T-helper 1 cell (primary cell): Measurements from ENCODE around the gene TMEM240.
A peak's percentile ranks its signal among the peaks of the same experiment; 100 is the strongest.
"Not testable (repeated sequence)": the region's sequence is repeated elsewhere in the genome, so short reads cannot be mapped to it uniquely, and the experiment has no call there.

Experiments used
- DNase-seq, 5 donors: peaks; one replicate each; pipeline ENCODE4 v3.0.0-alpha.2; 2012 to 2020

TMEM240 gene

GRCh38 chr1:1523226-1523625, 17.2 kb downstream of the TMEM240 start:
- not testable (repeated sequence) for DNase-seq

DNA sequence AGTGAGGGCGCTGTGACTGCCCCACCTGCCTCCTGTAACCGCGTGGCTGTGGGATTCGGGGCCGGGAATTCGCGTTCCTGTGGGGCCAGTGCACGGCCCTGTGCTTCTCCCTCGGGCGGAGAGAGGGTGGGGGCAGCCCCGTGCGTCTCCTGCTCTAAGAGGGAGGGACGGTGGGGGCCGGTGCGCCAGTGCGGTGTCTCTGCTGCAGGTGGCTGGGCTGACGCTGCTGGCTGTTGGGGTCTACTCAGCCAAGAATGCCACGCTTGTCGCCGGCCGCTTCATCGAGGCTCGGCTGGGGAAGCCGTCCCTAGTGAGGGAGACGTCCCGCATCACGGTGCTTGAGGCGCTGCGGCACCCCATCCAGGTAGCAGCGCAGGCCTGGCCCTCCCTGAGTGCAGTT, 17.9 kb downstream of the TMEM240 start:
- DNase-seq, result not testable (repeated sequence)

- DNase-seq, result no peak
Observed at GRCh38 chr1:1521331-1521730, 19.1 kb downstream of the TMEM240 start.

GRCh38 chr1:1519805-1520505, 20.5 kb downstream of the TMEM240 start:
- DNase-seq, result not testable (repeated sequence)

- not testable (repeated sequence) for DNase-seq
Observed at GRCh38 chr1:1518621-1519007, 21.8 kb downstream of the TMEM240 start.

- no peak for DNase-seq
Observed at GRCh38 chr1:1517973-1518620, 22.3 kb downstream of the TMEM240 start.

DNA sequence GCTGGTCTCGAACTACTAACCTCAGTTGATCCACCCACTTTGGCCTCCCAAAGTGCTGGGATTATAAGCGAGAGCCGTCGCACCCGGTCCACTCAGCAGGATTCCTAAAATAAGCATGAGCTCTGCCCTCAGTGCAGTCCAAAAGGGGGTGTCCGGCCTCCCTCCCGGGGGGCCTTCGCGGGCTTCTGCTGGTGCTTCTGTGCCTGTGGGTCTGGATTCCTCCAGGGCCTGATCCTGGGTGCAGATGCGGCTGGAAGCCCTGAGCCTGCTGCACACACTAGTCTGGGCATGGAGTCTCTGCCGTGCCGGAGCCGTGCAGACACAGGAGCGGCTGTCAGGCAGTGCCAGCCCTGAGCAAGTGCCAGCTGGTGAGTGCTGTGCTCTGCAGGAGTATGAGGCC, 23.5 kb downstream of the TMEM240 start:
- not testable (repeated sequence) for DNase-seq

- DNase-seq, result not testable (repeated sequence)
Observed at GRCh38 chr1:1514376-1514775, 26.0 kb downstream of the TMEM240 start.

- not testable (repeated sequence) for DNase-seq
Observed at GRCh38 chr1:1513675-1514074, 26.7 kb downstream of the TMEM240 start.

GRCh38 chr1:1512425-1512824, 28.0 kb downstream of the TMEM240 start:
- peak in 1 of 5 donors; percentile 23 for DNase-seq

DNA sequence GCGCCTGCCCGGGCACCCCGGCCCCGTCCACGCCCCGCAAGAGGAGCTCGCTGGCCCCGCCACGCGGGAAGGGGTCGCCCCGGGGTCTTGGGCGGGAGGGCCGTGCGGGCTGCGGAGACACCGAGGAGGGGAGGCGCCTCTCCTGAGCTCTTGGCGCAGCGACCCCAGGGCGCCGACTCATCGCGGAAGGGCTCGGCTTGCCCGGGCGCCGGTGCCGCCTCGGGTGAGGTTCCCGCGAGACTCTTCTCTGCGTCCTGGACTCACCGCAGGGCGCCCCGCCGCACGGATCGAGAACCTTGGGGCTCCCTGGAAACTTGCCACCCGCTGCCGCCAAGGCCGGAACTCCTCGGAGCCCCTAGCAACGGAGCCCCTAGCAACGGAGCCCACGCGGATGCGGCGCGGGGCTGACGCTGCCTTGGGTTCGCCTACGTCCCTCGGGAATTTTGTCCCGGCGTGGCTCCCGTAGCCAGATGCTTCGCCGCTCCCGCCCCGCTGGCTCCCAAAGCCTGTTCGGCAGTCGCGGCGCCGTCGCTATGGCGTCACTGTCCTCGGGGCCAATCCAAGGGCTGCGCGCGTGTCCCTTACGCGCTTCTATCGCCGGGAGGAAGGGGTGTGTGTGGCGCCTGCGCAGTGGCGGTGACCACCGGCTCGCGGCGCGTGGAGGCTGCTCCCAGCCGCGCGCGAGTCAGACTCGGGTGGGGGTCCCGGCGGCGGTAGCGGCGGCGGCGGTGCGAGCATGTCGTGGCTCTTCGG, 28.7 kb downstream of the TMEM240 start, which contains the start of gene ATAD3A:
TSS of gene ATAD3A (plus strand) at position 630 of the 753 bp plus-strand sequence. CDS start at position 737, 107 bp downstream.
- DNase-seq, result peak; percentile 90 to 98 (median 93)

- DNase-seq, result no peak
Observed at GRCh38 chr1:1510912-1511532, 29.4 kb downstream of the TMEM240 start.

- DNase-seq, result not testable (repeated sequence)
Observed at GRCh38 chr1:1509465-1509850, 31.0 kb downstream of the TMEM240 start.

- not testable (repeated sequence) for DNase-seq
Observed at GRCh38 chr1:1508775-1509464, 31.5 kb downstream of the TMEM240 start.

GRCh38 chr1:1507305-1507704, 33.1 kb downstream of the TMEM240 start:
- no peak for DNase-seq

GRCh38 chr1:1505801-1506200, 34.6 kb downstream of the TMEM240 start:
- DNase-seq, result not testable (repeated sequence)

DNA sequence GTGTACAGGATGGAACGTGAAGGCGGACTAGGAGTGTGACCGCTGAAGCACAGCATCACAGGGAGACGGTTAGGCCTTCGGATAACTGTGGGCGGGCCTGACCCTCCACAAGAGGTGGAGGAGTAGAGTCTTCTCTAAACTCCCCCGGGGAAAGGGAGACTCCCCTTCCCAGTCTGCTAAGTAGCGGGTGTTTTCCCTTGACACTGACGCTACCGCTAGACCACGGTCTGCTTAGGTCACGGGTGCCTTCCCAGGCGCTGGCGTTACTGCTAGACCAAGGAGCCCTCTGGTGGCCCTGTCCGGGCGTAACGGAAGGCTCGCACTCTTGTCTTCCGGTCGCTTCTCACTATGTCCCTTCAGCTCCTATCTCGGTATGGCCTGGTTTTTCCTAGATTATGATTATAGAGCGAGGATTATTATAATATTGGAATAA, 35.0 kb downstream of the TMEM240 start:
- DNase-seq, result not testable (repeated sequence)

DNA sequence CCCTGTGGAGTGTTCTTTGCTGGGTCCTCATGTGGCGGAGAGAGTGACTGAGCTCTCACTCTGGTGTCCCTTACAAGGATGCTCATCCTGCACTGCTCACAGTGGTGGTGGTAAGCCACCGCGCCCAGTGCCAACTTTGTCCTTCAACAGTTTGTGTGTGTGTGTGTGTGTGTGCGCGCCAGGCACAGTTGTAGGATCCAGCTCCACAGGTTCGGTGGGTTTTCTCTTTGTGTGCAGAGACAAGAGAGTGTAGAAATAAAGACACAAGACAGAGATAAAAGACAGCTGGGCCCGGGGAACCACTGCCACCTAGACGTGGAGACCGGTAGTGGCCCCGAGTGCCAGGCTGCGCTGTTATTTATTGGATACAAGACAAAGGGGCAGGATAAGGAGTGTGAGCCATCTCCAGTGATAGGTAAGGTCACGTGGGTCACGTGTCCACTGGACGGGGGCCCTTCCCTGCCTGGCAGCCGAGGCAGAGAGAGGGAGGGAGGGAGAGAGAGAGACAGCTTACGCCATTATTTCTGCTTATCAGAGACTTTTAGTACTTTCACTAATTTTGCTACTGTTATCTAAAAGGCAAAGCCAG, 35.6 kb downstream of the TMEM240 start:
- peak; percentile 44 to 68 (median 61) for DNase-seq

- DNase-seq, result not testable (repeated sequence)
Observed at GRCh38 chr1:1495461-1495975, 44.9 kb downstream of the TMEM240 start.

DNA sequence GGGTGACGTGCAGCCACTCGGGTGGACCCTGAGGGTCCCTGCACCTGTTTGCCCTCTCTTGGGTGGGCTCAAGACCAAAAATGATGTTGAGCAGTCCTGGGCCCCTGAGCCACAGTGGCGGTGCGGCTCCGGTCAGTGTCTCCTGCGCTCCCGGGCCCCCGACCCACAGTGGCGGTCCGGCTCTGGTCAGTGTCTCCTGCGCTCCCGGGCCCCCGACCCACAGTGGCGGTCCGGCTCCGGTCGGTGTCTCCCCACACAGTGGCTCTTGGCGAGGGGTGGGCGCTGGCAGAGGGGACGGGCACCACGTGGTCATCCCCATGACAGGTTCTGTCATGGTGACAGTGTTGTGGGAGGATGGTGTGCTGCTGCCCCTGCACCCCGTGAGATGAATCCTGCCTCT, 46.1 kb downstream of the TMEM240 start:
- not testable (repeated sequence) for DNase-seq

GRCh38 chr1:1491601-1492000, 48.8 kb downstream of the TMEM240 start:
- no peak for DNase-seq
